NCI-H187 (cell line): ENCODE measurements around the gene TRAF7.

Source experiments
- DNase-seq, 2 experiments: peaks; one replicate each; lab custom pipeline; 2025; lab: John Stamatoyannopoulos, UW

Gene TRAF7

DNA sequence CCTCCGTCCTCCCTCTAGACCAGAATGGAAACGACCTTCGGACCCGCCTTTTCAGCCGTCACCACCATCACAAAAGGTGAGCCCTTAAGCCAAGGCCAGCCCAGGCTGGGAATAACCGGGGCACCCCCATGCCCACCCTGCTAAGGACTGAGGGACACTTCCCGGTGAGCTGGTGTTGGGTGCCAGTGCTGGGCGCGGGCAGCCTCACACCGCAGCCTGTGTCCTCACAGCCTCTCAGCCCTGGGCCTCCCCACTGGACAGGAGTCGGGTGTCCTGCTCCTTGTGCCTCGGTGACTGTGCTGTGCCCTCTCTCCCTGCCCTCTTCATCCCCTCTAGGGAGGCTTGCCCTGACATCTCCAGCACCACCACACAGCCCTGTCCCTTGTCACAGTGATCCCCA, 10.3 kb downstream of the TRAF7 start:
- DNase-seq = no peak

- no peak for DNase-seq
These were observed 10.9 kb downstream of the TRAF7 start for GRCh38 chr16:2166263-2167067.

GRCh38 chr16:2167068-2167638, 11.6 kb downstream of the TRAF7 start:
- no peak for DNase-seq

GRCh38 chr16:2170080-2170479, 14.5 kb downstream of the TRAF7 start:
- DNase-seq = no peak

DNA sequence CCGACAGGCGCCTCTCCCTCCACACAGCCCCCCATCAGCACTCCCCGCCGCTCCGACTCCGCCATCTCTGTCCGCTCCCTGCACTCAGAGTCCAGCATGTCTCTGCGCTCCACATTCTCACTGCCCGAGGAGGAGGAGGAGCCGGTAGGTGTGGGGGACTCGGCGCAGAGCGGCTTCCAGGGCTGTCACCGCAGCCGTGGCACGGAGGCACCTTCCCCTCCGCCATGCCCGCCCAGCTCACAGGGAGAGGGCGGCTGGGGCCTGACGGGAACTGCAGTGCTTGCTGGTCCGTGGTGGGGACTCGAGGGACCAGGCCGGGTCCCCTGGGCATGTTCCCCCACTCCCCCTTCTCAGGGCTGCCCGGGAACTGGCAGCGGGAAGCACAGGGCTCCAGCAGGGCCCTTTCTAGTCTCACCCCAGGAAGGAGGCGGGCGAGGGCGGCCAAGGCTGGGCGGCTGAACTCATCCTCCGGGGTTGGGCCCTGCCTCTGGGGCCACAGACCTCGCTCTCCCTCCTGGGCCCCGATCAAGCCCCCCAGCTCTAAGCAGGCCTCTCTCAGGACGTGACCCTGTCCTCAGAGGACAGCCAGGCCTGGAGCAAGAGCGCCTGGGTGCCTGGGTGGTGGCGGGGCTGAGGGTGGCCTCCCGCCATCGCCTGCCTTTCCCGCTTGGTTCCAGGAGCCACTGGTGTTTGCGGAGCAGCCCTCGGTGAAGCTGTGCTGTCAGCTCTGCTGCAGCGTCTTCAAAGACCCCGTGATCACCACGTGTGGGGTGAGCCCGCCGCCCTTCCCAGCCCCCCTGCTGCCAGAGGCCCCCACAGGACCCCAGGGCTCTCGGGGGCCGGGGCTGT, 15.2 kb downstream of the TRAF7 start:
- DNase-seq = no peak

DNA sequence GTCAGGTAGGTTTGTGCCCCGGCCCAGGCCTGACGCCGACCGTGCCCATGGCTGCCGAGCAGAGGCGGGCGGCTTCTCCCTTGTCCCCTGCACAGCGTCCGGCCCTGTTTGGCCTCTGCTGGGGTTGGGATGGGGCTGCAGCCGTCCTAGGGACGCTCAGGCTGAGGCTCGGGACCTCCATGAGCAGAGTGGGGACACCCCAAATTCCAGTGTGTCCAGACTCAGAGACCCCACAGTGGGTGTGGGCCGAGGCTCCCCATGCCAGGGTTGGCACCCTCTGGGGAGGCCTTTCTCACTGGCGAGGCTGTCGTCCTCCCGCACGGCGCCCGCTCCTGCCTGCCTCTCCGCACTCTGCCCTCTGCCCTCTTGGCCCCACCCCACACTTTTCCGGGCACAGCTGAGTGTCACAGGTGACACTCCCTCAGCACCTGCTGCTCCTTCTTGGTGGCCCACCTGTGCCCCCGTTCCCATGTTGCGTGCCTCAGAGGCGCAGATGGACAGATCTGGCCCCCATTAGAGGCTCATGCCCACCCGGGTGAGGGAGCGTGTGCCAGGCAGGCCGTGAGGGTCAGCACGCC, 16.1 kb downstream of the TRAF7 start:
- DNase-seq = no peak

GRCh38 chr16:2172688-2173335, 17.2 kb downstream of the TRAF7 start:
- no peak for DNase-seq

DNA sequence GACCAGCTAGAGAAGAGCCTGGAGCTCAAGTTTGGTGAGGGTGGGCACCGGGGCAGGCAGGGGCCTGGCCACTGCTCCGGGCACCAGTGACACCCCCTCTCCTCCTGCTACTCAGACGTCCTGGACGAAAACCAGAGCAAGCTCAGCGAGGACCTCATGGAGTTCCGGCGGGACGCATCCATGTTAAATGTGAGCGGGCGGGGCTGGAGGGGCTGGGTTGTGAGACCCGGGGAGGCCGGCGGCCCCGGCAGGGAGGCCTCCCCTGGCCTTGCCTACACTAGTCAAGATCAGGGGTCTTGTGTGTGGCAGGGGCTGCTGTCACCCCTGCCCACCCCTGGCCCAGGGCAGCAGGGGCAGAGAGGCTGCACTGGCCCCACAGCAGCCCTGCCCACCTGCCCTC, 17.8 kb downstream of the TRAF7 start:
- no peak for DNase-seq

GRCh38 chr16:2173916-2174315, 18.3 kb downstream of the TRAF7 start:
- DNase-seq = no peak

DNA sequence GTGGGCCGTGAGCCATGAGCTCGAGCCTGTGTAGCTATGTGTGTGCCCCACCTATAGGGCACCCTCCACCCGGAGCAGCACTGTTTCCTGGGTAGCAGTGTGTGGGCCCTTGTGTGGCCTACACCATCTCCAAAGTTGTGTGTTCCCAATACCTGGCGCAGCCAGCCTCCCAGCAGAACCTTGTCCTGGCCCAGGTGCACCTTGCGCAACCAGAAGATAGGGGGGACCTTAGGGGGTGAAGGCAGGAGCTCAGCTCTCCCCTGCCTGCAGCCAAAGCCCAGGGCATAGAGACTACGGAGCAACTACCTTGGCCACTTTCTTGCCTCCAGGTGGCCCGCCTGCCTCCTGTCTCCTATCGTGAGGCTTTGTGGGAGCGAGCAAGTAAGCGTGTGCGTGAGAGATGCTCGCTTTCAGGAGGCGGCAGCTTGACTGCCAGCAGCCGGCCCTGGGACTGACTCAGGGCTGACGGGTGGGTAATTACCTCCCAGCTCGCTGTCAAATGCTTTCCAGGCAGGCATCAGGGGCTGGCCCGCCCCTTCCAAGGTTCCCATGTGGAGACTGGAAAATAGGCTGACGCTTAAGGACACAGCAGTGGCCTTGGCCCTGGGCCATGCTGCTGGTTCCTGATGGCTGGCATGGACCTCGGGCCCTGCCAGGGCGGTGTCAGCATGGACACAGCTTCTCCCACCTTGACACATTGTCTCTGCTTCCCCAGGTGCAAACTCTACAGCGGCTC, 19.0 kb downstream of the TRAF7 start:
- no peak for DNase-seq

GRCh38 chr16:2175454-2175853, 19.9 kb downstream of the TRAF7 start:
- no peak for DNase-seq

DNA sequence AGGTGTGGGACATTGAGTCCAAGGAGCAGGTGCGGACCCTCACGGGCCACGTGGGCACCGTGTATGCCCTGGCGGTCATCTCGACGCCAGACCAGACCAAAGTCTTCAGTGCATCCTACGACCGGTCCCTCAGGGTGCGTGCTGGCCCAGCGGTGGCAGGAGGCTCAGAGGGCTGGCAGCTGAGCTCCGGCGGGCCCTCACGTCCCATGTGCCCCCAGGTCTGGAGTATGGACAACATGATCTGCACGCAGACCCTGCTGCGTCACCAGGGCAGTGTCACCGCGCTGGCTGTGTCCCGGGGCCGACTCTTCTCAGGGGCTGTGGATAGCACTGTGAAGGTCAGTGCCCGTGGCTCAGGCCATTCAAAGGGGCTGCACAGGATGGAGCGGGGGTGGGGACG, 20.5 kb downstream of the TRAF7 start:
- no peak for DNase-seq

- no peak for DNase-seq
These were observed 21.5 kb downstream of the TRAF7 start for GRCh38 chr16:2177101-2177500.

DNA sequence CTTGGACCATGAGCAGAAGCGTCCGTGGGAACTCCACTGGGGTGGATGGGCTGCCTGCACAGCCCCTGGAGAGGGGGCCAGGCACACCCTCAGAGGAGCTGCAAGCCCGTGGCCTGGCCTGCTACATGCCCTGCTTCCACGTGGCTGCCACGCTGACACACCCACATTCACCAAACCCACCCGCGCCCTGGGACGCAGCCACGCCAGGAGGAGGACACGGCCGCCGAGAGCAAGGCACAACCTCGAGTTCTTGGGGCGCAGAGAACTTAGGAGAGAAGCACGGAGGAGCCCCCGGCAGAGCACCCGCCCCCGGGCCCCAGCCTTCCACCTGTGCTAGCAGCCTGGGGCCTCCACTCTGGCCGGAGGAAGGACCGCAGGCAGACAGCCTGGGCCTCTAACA, 22.0 kb downstream of the TRAF7 start:
- no peak for DNase-seq

DNA sequence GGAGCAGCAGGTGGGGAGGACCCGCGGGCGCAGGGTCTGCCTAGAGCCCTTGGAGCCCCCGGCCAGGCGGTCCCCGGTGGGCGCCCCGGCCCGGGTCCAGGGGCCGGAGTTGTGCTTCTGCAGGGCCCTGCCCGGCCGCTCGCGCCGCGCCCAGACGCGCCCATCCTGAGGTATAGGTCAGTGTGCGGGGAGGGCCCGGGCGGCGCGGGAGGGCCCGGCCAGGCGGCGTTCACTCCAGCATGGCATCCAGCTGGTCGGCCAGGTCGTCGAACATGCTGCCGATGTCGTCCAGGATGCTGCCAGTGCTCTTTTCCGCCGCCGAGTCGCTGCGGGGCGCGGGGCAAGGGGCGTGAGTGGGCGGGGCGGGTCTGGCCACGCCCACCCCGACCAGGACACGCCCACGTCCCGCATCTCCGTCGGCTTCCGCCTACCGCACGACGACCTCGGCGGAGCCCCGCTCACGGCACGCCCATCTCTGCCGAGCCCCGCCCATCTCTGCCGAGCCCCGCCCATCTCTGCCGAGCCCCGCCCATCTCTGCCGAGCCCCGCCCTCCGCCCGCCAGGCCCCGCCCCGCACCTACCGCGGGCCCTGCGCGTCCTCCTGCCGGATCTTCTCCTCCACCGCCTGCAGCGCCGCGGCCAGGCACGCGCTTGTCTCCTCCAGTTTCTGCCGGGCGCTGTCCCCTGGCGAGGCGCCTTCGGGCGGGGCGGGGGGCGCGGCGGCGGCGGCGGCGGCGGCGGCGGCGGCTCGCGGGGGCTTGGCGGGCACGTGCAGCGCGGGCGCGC, 22.9 kb downstream of the TRAF7 start:
- DNase-seq = no peak

DNA sequence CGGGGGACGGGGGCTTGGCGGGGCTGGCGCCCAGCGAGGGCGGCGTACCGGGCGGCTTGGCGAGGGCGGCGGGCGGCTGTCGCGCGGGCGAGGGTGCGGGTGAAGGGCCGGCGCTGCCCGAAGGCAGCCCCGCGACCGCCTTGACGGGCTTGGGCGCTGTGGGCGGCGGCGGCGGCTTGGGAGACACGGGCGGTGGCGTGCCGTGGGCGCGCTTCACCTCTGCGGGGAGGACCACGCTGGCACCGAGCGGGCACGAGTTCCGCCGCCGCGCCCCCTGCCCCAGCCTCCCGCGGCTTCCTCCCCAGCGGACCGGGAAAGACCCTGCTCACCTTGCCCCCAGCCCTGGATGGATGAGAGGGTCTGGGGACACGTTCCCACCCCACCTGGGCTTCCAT, 23.5 kb downstream of the TRAF7 start:
- DNase-seq = no peak

DNA sequence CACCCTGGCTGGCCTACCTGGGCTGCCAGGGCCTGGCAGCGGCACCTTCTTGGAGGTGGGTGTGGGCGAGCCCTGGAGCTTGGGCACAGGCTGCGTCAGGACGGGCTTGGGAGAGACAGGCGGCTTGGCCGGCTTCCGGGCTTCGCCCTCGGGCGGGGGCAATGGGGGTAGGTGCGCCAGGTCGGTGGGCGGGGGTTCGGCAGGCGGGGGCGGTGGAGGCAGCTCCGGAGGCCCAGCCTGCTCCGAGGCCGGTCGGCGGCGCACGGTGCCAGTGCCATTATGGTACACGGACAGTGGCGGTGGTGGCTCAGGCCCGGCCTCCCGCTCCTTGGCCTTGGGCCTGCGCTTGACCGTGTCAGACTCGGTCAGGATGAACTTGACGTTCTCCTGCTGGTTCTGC, 24.0 kb downstream of the TRAF7 start:
- DNase-seq = no peak

GRCh38 chr16:2180461-2180860, 24.9 kb downstream of the TRAF7 start:
- no peak for DNase-seq

DNA sequence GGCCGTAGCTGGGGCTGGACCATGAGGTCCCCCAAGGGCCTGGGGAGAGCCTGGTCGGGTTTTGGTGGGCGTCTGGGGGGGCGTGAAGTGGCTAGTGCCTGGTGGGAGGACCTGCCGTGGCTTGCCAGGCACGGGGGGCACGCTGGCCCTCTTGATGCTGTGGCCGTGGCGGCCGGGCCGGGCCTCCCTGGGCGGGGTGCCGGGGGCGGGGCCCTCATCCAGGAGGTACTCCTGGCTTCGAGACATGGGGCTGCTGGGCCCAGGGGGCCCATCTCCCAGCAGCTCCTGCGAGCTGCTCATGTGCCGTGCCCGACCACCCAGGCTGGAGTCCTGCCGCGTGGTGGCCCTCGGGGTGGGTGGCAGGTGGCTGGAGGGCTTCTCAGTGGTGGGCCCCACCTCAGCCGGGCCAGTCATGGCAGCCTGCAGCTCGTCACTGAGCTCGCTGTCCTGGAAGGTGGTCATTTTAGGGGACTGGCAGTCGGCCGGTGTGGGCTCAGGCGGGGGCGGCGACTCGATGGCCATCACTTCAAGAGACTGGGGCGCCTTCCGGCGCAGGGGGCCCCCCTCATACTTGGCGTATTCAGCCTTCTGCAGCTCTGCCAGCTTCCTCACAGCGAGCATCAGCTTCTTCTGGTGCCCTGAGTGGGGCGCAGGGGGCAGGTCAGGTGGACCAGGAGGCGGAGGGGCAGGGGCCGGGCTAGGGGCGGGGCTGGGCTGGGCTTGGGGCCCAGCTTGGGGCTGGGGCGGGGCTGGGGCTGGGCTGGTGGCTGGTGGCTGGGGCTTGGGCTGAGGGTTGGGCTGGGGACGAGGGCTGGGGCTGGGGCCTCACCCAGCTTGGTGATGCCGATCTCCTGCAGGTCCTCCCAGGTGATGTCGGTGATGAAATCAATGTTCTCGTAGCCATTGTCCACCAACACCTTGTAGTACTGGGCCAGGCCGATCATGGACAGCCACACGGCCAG, 25.7 kb downstream of the TRAF7 start:
- no peak for DNase-seq
